Glomerular visceral epithelial cell (primary cell): Measurements from ENCODE around the gene RPLP2.
A peak's percentile ranks its signal among the peaks of the same experiment; 100 is the strongest.

Source experiments
- DNase-seq: peaks from one replicate; pipeline ENCODE4 v3.0.0-alpha.2; 2016; ENCODE audit errors: extremely low spot score

Gene RPLP2

DNA sequence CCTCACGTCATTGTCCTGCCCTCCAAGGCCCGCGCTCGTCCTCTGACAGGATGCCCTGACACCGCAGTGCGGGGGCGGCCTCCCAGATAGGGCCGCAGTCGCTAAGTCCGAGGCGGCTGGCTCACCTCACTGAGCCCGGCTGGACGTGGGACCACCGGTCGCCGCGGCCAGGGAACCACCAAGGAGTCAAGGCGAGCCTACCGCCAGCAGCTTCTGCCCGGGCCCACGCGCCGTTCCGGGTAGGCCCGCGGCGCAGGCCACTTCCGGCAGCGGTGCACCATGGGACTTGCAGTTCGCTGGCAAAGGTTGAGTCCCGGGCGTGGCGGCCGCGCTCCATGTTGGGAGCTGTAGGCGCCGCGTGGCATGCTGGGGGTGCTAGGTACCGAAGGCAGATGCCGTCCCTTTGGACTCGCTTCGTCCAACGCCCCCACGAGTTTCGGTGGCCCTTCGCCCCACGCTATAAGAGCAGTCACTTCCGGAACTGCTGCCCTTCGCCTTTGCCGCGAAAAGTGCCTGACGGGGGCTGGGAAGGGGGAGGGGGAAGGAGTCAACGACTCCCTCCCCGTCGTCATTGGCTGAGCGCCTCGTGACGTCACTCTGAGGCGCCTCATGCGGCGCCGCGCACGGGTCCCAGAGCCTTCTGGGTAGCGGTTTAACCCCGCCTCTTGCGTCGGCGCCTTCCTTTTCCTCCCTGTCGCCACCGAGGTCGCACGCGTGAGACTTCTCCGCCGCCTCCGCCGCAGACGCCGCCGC, at the start of gene RPLP2:
TSS of gene RPLP2 (plus strand) at position 681 of the 753 bp plus-strand sequence. CDS start 268 bp downstream, outside the sequence.
- DNase-seq, result peak; percentile 95

DNA sequence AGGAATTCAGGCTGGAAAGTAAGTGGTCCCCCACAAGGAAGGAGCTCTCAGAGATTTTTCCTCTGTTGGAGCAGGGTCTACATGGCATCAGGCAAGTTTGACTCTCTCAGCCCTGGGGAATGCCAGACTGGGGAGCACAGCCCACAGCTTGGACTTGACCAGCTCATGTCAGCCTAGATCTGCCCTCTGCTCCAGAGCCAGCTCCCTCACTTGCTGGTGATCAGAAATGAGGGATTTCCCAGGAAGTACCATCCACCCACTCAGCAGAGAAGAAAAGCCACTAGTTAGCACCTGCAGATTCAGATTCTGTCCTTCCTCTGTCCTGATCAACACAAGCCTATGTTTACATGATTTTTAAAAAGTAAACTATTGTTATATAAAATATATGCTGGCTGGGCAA, 49.5 kb upstream of the RPLP2 start:
- DNase-seq, result no peak

- no peak for DNase-seq
Measured at GRCh38 chr11:761526-762108, 48.1 kb upstream of the RPLP2 start.

GRCh38 chr11:762421-763072, 47.2 kb upstream of the RPLP2 start:
- DNase-seq, result peak; percentile 85

DNA sequence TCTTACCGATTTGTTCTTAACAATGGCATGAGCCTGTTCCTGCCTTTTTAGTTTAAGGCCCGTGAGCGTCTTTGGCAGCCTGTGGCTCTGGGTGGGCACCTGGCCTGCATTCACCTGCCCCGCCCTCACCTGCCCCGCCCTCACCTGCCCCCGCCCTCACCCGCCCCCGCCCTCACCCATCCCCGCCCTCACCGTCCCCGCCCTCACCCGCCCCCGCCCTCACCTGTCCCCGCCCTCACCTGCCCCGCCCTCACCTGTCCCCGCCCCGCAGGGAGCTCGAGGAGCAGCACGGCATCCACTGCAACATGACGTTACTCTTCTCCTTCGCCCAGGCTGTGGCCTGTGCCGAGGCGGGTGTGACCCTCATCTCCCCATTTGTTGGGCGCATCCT, 46.7 kb upstream of the RPLP2 start:
- DNase-seq, result no peak

DNA sequence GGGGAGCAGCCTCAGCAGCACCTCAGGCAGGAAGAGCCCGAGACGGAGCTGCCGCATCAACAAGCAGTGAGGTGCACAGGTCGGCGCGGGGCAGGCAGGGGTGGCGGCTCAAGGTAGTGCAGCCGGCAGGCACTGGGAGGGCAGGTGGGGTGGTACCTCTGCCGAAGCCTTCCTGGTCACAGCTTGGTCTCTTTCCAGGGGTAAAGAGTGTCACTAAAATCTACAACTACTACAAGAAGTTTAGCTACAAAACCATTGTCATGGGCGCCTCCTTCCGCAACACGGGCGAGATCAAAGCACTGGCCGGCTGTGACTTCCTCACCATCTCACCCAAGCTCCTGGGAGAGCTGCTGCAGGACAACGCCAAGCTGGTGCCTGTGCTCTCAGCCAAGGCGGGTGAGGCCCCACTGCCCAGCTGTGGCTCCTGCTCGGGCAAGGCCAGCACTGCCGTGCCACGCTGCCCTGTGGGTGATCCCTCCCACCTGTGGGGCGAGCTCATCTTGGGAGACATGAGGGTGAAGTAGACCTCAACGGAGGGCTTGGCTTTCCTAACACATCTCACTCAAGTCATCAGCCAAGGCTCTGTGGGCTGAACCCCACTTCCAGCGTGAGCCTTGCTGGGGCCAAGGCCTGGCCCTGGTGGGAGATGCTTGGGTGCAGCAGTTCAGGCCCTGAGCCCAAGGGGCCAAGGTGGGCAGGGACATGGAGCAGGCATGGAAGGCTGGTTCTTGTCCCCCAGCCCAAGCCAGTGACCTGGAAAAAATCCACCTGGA, 46.0 kb upstream of the RPLP2 start:
- no peak for DNase-seq

DNA sequence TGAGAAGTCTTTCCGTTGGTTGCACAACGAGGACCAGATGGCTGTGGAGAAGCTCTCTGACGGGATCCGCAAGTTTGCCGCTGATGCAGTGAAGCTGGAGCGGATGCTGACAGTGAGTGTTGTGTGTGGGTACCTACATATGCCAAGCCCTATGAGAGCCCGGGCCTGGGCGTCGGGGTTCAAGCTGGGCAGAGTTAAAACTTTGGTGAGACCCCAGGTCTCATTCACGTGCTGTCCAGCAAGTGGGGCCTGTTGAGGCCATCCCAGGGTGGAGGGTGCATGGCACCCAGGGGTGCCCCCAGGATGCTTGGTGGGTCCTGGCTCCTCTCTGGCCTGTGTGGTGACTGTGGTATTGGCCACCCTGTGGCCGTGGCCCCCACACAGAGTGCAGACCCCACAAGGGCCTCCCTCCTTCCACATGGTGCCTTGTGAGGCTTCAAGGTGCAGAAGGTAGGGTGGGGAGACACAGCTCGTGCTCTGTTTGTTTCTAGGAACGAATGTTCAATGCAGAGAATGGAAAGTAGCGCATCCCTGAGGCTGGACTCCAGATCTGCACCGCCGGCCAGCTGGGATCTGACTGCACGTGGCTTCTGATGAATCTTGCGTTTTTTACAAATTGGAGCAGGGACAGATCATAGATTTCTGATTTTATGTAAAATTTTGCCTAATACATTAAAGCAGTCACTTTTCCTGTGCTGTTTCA, 45.3 kb upstream of the RPLP2 start:
- no peak for DNase-seq

GRCh38 chr11:765025-765801, 44.6 kb upstream of the RPLP2 start:
- peak; percentile 61 for DNase-seq

DNA sequence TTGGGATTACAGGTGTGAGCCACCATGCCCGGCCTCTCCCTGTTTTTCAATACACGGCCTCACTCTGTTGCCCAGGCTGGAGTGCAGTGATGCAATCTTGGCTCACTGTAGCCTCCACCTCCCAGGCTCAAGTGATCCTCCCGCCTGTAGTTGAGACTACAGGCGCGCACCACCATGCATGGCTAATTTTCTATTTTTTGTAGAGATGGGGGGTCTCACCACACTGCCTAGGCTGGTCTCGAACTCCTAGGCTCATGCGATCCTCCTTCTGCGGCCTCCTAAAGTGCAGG, 44.0 kb upstream of the RPLP2 start:
- no peak for DNase-seq

DNA sequence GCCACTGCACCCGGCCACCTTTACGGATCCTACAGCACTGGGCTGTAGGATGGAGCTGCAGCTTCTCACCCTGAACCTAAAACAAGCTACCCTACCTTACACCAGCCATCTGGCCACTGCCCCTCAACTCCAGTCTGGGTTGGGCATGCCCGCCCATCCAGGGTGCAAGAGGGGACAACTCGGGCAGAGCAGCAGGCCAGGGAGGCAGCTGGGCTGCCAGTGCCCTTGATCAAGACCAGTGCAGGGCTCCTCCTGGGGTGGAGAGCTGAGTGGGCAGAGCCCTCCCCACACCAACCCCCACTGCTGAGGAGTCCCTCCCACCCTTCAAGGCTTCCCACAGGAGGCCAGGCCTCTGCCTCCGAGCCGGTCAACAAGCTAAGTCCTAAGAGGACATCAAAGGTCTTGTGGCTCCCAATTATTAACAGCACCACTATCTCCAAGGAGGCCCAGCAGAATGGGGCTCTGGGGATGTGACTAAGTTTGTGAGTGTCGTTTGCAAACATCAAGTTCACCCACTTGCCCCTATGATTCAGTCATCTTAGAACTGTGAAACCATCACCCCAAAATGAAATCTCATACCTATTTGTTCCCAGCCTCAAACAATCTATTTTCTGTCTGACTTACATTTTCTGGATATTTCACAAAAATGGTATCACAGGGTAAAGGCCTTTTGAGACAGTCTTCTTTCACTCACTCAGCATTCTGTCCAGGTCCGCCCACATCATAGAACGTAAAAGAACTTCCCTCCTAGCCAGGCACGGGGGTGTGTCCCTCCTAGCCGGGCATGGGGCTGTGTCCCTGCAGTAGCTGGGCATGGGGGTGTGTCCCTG, 43.4 kb upstream of the RPLP2 start:
- no peak for DNase-seq

DNA sequence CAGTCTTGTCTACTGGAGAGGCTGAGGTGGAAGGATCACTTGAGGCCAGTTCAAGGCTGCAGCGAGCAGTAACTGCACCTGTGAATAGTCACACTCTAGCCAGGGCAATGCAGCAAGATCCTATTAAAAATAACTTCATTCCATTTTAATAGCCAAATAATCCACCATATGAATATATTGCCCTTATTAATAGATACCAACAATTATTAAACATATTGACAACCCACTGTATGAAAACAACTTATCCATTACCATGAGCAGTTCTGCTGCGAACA, 42.9 kb upstream of the RPLP2 start:
- no peak for DNase-seq

DNA sequence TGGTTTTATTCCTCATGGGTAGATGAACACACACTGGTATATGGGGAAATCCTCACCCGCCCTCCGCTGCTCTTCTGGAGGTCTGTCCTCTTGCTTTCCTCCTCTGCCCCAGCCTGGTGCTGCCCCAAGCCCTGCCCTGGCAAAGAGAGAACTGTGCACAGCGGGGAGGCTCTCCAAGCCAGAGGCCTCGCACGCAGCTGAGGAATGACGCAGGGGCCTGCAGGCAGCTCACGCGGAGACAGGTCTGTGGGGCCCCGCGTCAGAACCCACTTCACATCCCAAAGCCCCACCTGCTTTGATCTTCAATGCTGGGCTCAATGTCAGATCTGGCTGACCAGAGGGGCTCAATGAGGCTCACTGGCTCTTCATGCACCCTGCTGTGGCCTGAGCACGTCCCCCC, 42.5 kb upstream of the RPLP2 start:
- DNase-seq, result no peak

- no peak for DNase-seq
Measured at GRCh38 chr11:769887-770641, 39.7 kb upstream of the RPLP2 start.

DNA sequence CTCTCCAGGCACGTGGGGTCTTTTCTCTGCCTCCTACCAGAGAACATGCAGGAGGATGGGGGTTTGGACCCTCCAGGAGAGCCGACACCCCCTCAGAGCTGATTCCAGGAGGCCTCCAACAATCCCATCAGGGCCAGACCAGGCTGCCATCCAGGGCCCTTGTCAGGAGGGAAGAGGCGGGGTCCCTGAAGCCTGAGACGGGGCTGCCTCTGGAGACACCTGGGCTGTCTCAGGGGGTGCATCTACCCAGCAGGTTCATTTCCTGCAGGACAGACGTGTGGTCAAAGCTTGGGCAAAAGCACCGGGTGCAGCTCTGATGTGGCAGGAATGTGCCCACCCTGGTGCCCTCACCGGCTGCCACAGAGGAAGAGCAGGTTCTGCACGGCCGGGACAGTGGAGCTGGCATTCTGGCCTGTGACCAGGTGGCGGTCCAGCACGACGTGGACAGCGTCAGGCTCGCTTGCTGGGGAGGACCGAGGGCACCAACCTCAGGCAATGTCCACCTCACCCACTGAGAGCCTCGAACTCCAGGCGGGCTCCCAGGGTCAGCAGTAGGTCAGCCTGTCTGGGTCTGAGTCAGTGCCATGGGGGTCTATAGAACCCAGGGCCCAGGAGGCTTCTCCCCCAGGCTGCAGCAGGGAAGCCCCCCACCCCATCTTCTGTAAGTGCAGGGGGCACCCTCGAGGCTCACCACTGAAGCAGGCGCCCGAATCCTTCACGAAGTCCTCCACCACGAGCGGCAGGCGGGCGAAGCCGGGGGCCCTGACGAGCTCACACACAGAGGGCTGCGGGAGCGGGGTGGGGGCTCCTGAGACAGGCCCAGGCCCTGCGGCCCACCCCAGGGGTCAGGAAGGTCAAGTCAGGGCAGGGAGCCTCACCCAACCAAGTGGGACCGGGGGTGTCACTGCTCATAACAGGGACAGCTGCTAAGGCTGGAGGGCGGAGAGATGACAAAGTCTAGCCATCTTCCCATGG, 38.8 kb upstream of the RPLP2 start:
- no peak for DNase-seq

DNA sequence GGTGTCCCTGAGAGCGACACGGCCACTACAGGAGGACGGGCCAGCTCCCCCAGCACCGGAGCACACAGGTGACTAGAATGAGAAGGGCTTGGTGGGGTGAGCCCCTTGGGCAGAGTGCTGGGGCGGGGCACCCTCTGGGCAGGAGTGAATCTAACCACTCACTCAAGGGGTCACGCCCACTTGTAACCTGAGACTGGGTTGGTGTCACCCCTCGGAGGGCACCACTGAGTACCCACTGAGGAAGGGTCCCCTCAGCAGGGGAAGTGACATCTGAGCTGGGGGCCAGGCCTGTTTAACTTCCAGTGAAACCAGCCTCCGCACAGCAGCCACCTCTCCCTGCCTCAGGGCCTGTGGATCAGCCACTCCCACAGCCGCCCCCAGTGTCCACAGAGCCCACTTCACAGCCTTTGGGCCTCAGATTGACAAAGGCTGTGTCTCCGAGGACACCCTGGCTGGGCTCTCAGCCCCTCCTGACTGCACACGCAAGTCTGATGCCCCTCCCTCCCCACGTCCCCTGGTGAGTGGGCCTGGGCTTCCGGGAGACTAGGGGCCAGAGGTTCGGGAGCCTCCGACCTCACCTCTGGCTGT, 38.1 kb upstream of the RPLP2 start:
- DNase-seq, result no peak

DNA sequence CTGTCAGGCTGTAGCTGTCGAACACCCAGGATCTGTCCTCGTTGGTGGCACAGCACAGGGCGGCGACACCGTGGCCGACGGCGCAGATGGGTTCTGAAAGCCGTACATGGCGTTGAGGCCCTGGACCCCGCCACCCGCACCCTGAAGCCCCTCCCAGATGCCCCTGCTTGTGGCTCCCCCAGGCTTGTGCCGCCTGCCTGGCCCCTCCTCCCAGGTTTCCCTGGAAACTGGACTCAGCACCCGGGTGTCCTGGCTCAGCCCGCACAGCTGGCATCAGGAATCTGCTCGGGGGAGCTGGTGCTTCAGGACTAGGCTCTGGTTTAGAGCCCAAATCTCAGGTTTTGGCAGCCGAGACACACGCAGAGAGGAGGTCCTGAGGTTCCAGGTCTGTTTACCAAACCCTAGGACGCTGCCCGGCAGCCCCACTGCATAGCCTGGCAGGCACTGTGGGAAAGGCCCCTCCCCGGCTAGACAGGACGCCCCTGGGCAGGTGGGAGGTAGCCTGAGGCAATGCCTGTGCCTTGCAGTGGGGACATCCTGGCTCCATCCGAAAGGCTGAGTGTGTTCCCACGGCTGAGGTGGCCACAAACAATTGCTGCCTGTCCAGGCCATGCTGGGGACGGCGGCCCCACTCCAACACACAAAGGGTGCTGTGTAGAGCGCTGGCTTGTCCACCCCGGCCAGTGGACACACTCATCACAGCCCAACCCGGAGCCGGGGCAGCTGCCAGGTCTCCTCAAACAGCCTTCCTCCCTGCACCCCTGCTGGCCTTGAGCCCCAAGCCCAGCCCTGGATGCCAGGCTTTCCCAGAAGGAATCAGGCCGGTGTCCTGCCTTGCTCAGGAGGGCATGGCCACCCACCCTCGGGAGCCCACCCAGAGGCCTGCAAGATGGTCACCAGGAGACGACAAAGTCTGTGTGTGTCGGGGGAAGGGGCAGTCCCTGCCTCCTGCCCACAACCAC, 37.1 kb upstream of the RPLP2 start:
- no peak for DNase-seq

DNA sequence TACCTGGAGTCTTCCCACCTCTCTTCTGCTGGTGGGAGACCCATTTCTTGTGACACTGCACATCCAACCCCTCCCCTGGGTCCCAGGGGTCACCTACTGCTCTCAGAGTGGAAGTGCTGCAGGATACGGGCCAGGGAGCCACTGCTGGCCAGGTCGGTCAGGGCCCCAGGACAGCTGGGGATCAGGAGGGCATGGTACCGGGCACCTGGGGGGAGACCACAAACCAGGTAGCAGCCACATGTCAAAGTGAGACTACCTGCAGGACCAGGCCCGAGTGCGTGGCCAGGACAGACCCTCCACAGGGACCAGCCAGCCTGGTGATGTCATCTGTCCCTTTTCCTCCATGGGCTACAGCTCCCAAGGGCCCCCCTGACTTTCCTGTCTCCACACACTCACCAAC, 36.3 kb upstream of the RPLP2 start:
- no peak for DNase-seq
